GM18870 (cell line): ENCODE results near the gene COX6A2.

Experiments used
- ATAC-seq: cut with Tn5 transposase; IDR thresholded peaks from one replicate; pipeline ENCODE4 v1.9.1; 2021; ENCODE audit warnings: moderate library complexity; ENCODE audit not compliant: unreplicated experiment

COX6A2 gene

DNA sequence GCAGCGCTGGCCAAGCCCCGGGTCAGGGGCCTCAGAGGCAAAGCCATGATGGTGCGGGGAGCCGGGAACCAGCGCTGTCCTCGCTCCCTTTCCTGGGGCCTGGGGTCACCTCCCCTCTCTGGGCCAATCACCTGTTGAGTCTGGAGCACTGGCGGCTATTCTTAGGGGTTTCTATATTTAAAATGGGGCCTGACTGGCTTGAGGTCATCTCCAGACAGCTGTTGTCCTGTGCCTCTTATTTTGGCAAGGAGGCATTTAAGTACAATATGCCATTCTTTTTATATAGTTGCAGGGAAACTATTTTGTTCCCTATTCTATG lies at the start of gene COX6A2:
TSS of gene COX6A2 (minus strand) at position 82 of the 319 bp plus-strand sequence. CDS start at position 47, 35 bp downstream.
- no peak for ATAC-seq

DNA sequence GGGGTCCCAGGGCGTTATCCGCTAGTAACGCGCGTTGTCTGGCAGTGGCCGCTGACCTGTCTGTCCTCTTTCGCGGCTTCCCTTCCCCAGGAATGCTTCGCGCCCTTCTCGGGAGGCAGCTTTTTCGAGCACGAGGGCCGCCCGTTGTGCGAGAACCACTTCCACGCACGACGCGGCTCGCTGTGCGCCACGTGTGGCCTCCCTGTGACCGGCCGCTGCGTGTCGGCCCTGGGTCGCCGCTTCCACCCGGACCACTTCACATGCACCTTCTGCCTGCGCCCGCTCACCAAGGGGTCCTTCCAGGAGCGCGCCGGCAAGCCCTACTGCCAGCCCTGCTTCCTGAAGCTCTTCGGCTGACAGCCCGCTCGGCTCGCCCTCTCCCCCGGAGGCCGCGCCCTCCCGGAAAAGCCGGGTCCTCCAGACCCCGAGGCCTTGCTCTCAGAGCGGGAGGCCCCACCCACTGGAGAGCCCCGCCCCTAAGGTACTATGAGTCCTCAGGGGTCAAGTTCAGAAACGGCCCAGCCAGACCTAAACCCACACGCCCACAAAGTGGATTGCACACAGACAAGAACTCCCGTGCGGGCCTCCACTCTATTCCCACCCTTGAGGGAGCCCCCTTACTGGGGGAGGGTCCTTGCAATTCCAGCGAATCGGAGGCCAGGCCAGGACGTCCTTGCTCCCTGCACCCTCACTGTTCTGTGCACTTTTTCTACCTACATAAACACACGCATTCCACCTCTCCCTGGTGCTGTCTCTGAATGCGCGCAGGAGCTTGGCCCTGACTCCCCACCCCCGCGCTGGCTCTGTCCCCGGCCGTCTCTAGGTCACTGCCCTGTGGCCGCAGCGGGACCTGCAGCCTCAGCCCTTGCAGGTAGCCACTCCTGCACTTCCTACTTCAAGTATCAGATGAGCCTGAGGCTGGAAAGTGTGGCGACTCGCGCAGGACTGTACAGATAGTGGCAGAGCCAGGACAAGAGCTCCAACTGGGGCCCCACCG lies 49.4 kb upstream of the COX6A2 start:
- ATAC-seq: no peak

DNA sequence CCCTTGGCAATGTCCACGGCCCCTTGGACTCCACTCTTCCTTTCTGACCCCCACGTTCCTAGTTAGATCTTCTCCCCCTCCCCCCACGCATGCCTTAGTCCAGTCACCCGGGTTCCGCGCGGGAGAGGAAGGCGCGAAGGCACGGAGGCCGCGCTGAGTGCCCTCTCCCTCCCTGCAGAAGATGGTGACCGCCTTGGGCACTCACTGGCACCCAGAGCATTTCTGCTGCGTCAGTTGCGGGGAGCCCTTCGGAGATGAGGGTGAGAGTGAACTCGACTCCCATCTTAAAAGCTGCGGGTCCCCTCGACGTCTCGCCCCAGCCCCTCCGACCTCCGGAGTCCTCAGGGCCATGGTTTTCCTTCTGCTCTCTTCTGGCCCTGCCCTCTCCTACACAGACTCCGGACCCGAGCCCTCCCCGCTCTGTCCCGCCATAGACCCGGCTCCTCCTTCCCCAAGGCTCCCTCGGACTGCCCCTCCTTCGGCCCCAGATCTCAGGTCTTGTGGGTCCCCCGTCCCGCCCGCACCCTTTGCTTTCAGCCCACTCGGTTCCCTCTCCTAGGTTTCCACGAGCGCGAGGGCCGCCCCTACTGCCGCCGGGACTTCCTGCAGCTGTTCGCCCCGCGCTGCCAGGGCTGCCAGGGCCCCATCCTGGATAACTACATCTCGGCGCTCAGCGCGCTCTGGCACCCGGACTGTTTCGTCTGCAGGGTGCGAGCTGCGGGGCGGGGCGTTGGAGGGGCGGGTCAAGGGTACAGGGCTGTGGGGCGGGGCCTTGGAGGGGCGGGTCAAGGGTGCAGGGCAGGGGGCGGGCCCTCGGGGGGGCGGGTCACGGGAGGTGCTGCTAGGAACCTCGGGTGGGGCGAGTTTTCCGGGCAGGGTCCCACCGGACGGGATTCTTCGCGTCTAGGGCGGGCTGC lies 48.4 kb upstream of the COX6A2 start:
- no peak for ATAC-seq

DNA sequence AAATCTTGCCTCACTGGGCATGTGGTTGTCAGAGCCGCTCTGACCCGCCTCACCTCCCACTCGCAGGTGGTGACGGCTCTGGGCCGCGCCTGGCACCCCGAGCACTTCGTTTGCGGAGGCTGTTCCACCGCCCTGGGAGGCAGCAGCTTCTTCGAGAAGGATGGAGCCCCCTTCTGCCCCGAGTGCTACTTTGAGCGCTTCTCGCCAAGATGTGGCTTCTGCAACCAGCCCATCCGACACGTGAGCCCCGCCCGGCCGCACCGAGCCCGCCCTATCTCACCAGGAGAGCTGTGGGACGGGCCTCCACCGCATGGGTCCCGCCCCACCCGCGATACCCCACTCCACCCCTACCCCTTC lies 47.8 kb upstream of the COX6A2 start:
- ATAC-seq: no peak

DNA sequence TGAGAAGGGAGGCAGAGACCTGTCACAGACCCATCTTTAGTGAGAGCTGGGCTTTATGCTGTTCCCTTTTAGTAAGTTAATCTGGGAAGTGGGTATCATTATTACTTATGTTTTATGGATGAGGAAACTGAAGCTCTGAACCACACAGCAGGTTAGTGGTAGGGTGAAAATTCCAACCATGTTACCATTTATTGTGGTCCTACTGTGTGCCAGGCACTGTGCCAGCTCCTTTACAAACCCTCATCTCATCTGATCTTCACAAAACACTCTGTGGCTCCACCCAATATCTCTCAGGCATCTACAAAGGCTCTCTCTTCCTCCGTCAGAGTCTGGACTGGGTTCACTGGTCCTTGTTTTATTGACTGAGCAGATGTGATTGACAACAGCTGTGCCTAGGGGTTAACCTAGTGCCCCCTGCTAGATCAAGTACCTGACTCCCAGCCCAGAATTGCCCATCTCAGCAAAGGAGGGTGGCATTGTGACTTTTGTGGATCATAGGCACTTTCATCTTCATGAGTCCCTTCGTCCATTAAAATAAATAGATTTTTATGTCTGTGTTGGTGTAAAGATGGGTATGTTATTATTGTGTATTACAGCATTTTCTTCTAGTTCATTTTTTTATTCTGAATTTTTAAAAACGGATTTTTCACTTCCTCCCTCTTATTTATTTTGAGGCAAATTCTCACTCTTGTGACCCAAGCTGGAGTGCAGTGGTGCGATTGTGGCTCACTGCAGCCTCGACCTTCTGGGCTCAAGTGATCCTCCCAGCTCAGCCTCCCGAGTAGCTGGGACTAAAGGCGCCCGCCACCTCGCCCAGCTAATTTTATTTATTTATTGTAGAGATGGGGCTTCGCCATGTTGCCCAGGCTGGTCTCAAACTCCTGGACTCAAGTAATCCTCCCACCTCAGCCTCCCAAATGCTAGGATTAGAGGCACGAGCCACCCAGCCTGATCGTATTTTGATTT lies 46.9 kb upstream of the COX6A2 start:
- ATAC-seq: no peak

DNA sequence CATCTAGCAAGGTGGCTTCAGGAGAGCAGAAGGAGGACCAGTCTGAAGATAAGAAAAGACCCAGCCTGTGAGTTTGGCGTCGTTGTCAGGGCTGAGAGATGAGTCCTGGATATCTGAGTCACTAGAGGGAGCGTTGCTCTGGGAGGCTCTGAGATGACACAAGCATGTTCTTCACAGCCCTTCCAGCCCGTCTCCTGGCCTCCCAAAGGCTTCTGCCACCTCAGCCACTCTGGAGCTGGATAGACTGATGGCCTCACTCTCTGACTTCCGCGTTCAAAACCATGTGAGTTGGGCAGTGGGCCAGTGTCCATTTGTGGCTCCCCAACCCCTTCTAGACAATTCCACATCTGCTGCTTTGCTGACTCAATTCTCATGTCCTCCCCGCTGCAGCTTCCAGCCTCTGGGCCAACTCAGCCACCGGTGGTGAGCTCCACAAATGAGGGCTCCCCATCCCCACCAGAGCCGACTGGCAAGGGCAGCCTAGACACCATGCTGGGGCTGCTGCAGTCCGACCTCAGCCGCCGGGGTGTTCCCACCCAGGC lies 46.1 kb upstream of the COX6A2 start:
- ATAC-seq: no peak

DNA sequence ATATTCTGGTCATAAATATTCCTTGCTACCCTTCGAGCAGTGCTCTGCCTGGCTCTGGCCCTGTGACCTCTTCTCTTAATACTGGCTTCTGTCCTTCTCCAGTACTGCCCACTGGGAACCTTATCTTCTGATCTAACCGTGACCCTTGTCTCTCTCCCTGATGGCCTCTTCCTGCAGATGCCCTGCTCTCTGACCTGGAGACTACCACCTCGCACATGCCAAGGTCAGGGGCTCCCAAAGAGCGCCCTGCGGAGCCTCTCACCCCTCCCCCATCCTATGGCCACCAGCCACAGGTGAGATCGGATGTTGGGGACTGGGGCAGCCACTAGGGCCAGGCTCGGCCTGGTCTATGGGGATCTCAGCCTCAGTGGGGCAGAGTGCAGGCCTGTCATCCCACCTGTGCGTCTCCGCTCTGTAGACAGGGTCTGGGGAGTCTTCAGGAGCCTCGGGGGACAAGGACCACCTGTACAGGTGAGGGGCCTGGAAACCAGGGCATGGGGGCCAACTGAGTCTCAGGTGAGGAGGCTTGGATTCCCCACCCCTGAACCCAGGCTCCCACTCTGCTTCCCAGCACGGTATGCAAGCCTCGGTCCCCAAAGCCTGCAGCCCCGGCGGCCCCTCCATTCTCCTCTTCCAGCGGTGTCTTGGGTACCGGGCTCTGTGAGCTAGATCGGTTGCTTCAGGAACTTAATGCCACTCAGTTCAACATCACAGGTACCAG lies 45.3 kb upstream of the COX6A2 start:
- ATAC-seq: no peak

DNA sequence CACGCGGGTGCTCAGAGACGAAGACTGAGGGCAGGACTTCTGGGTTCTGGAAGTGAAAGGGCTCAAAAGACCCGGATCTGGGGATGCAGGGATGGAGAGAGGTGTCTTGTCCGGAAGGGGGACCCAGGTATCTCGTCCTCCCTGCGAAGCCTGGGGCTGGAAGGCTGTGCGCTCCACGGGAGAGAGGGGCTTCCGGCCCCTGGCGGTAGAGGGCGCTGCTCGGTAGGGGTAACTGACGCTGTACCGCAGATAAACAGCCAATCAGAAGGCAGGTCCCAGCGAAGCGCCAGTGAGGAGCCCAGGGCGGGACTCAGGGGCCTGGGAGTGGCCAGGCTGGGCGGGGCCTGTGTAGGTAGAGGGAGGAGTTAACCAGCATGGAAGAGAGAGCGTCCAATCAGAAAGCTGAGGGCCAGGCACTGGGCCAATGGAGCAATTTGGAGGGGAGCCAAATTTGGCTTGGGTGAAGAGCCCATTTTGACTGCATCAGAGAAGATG lies 44.6 kb upstream of the COX6A2 start:
- ATAC-seq: no peak

DNA sequence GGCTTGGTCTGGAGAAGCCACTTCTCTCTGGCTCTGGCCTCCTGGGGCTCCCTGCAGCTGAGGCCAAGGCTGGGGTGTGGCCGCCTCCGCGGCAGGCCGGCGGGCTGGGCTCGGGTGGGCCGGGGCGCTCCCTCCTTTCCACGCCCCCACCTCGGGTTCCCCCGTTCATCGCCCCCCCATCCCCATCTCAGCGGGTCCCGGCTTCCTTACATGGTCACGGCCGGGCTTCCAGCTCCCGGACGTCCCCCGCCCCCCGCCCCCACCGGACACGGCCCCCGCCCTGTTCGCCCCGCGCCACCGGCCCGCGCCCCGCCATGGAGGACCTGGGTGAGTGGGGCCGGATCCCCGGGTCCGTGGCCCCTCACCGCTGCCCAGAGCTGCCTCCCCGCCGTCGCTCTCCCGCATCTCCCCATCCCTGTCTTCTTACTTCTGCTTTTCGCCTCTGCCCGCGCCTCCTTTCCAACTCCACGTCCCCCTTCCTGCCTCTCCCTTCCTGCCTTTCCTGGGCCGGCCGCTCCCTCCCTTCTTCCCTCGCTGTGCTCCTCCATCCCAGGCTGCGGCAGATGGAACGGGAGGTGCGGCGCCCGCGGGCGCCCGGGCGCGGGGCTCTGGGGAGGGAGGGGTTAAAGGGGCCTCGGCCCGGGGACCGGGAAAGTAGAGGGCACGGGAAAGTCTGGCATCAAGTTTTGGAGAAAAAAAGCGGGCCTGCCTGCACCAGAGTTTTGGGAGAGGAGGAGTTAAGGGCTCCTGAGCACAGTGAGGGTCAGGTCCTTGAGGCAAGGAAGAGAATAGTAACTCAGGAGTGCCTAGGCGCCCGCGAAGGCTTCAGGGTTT lies 43.9 kb upstream of the COX6A2 start, which contains the start of gene TGFB1I1:
TSS of gene TGFB1I1 (plus strand) at position 278 of the 834 bp plus-strand sequence. CDS start at position 315, 37 bp downstream.
- ATAC-seq: no peak

DNA sequence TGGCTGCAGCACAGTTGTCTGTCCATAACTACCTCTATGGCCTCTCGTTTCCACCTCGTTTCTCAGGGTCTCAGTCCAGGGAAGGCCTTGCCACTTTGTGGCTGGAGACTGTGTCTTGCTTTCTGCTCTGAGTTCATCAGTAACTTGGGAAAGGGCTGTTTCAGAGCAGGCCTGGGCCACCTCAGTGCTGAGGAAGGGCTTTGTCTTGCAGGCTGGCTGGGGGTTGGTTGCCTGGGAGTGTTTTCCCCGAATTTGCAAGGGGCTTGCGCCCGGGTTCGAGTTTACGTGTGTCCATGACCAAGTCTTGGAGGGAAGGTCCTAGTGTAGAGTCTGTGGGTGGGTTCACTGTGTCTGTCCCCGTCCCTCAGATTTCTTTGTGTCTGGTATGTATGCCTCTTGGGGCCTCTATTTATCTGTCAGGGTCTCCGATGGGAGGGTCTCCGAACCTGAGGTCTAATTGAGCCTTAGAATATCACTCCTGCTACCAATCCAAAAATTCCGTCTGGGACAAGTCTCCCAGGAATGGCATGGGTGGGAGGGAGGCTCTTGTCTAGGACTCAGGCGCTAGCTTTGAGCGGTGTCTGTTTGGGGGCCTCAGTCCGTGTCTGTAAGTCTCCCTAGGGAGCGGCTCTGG lies 43.2 kb upstream of the COX6A2 start:
- ATAC-seq: no peak

DNA sequence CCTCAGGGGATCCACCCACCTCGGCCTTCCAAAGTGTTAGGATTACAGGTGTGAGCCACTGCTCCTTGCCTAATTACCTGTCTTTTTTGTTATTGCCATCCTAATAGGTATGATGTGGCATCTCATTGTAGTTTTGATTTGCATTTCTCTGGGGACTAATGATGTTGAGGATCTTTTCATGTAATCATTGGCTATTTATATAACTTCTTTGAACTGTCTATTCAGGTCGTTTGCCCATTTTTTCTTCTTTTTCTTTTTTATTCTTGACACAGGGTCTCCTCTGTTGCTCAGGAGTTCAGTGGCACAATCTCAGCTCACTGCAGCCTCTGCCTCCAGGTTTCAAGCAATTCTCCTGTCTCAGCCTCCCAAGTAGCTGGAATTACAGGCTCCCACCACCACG lies 42.5 kb upstream of the COX6A2 start:
- no peak for ATAC-seq

DNA sequence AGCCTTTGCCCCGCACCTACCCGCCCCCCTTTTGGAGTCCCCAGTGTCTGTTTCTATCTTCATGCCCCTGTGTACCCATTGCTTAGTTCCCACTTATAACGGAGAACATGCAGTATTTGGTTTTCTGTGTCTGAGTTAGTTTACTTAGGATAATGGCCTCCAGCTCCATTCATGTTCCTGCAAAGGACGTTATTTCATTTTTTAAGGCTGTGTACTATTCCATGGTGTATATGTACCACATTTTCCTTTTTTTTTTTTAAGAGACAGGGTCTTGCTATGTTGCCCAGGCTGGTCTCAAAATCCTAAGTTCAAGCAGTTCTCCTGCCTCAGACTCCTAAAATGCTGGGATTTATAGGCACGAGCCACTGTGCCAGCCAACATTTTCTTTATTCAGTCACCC lies 39.7 kb upstream of the COX6A2 start:
- ATAC-seq: no peak

DNA sequence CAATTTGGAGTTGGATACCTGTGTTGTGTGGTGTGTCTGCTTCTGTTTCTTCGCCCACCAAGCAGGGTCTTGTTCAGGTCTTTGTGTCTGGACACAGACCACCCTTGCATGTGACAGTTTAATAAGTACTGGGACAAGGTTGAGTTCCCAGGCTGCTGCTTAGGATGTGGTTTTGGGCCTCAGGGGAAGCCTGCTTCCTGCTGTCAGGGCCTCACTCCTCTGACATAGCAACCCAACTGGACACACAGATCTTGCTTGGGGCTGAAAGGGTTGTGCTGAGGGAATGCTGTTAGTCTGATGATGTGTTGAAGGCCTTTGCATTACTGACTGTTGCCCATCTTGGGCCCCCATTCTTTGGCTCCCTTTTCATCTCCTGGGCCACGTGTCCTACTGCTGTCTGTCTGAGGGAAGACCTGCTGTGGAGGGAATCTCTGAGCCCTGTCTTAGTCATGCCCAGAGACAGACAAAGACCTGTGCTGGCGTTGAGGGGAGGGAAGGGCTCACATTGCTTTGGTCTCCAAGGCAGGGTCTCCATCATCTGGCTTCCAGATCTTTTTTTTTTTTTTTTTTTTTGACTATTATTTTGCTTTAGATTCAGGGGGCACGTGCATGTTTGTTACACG lies 39.1 kb upstream of the COX6A2 start:
- no peak for ATAC-seq

DNA sequence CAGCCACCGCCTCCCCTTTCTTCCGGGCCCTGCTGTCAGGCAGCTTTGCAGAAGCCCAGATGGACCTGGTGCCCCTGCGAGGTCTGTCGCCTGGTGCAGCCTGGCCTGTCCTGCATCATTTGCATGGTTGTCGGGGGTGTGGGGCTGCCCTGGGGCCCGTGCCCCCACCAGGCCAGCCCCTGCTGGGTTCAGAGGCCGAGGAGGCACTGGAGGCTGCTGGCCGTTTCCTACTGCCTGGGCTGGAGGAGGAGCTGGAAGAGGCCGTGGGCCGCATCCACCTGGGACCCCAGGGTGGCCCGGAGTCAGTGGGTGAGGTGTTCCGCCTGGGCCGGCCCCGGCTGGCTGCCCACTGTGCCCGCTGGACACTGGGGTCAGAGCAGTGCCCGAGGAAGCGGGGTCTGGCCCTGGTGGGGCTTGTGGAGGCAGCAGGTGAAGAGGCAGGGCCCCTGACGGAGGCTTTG lies 38.3 kb upstream of the COX6A2 start:
- ATAC-seq: no peak

DNA sequence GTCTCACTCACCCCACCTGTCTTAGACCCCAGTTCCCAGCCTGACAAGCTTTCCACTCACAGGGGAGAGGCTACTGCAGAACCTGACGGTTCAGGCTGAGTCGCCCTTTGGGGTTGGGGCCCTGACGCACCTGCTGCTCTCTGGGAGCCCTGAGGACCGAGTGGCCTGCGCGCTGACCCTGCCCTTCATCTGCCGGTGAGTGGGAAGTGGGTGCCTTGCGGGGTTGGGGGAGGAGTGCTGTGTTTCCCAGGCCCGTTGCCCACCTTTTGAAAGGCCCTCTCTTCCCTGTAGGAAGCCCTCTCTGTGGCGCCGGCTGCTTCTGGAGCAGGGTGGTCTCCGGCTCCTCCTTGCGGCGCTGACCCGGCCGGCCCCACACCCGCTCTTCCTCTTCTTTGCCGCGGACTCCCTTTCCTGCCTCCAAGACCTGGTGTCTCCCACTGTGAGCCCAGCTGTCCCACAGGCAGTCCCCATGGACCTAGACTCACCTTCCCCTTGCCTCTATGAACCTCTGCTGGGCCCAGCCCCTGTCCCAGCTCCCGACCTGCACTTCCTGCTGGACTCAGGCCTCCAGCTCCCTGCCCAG lies 37.7 kb upstream of the COX6A2 start:
- ATAC-seq: no peak

DNA sequence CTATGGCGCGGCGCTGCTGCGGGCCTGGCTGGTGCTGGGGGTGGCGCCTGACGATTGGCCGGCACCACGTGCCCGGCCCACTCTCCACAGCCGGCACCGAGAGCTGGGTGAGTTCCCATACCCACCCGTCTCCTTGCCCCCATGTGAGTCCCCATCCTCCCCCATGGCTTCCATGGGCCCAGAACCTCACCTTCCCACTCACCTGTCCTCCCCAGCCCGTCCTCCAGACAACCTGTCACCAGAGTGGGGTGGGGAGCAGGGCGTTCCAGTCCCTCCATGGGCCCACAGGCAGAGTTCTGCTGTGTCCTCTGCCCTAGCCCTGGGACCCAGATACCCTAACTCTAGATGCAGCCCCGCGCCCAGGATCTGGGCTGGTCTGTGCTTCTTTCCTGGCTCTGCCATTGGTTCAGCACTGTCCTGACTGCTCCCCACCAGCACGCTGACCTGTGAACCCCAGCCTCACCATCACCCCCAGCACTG lies 36.7 kb upstream of the COX6A2 start:
- no peak for ATAC-seq

DNA sequence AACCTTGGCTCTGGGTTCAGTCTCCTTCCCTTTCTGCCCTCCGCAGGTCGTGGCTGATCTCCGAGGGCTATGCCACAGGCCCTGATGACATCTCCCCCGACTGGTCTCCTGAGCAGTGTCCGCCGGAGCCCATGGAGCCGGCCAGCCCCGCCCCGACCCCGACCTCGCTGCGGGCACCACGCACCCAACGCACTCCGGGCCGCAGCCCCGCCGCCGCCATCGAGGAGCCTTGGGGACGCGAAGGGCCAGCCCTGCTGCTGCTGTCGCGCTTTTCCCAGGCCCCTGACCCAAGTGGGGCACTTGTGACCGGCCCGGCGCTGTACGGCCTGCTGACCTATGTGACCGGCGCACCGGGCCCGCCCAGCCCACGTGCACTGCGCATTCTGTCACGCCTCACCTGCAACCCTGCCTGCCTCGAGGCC lies 36.2 kb upstream of the COX6A2 start:
- ATAC-seq: no peak
